ENCODE data around the gene MYO1D.
"Not testable (repeated sequence)": the region's sequence is repeated elsewhere in the genome, so short reads cannot be mapped to it uniquely, and the experiment has no call there.

MYO1D gene

DNA sequence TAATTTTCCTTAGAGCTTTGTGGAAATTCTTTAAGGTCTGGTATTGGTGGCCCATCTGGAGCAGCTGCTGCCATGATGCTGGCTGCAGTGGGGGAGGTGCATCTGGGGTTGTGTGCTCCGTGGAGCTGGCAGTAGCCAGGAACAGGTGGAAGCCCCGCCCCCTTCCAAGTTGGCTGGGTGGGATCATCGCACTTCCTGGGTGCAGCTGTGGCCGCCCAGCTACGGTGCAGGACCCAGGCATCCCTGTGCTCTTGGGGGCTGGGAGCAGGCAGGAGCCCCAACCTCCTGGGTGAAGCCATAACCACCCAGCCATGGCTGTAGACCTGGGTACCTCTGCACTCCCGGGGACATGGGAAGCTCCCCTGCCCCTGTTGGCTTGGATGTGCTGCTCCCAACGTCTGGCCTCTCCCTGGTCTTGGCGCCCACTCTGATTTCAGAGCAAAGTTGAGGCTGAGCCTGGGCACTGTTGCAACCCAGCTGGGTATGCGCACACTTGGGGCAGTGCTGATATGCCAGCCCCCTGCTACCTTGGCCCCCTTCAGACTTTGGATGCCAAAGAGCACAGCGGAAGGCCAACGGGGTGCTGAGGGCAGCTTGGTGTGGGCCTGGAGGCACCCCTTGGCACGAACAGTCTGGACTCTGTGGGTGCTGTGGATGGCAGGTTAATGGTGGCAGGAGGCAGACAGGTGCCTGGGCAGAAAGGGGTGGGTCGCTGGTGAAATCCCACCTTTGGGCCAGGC, 145.2 kb downstream of the MYO1D start:
- DNase-seq (ENCODE audit: low spot score): no peak

- DNase-seq (ENCODE audit: low spot score): no peak
Observed at GRCh38 chr17:32727681-32728080, 149.2 kb downstream of the MYO1D start.

DNA sequence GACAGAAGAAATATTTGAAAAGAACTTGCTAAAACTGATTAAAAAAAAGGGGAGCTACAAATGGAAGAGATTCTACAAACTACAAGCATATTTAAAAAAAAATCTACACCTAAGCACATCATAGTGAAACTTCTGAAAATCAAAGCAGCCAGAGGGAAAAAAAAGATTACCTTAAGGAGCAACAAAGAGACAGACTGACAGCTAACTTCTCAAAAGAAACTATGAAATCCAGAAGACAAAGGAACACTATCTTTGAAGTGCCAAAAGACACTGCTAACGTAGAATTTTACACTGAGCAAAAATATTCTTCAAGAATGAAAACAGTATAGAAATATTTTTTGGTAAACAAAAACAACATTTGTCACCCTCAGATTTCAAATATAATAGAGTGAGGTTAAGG, 151.2 kb downstream of the MYO1D start:
- DNase-seq (ENCODE audit: low spot score): no peak

GRCh38 chr17:32723310-32723955, 153.5 kb downstream of the MYO1D start:
- DNase-seq (ENCODE audit: low spot score): no peak

GRCh38 chr17:32722733-32723132, 154.2 kb downstream of the MYO1D start:
- DNase-seq (ENCODE audit: low spot score): no peak

- DNase-seq (ENCODE audit: low spot score): no peak
Observed at GRCh38 chr17:32720671-32721070, 156.3 kb downstream of the MYO1D start.

GRCh38 chr17:32719689-32720088, 157.2 kb downstream of the MYO1D start:
- no peak for DNase-seq (ENCODE audit: low spot score)

DNA sequence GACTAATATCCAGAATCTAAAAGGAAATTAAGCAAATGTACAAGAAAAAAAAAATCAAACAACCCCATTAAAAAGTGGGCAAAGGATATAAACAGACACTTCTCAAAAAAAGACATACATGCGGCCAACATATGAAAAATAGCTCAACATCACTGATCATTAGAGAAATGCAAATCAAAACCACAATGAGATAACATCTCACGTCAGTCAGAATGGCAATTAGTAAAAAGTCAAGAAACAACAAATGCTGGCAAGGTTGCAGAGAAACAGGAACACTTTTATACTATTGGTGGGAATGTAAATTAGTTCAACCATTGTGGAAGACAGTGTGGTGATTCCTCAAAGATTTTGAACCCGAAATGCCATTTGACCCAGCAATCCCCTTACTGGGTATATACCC, 162.0 kb downstream of the MYO1D start:
- not testable (repeated sequence) for DNase-seq (ENCODE audit: low spot score)

- DNase-seq (ENCODE audit: low spot score): not testable (repeated sequence)
Observed at GRCh38 chr17:32714206-32714605, 162.7 kb downstream of the MYO1D start.

- DNase-seq (ENCODE audit: low spot score): no peak
Observed at GRCh38 chr17:32713081-32713480, 163.8 kb downstream of the MYO1D start.

DNA sequence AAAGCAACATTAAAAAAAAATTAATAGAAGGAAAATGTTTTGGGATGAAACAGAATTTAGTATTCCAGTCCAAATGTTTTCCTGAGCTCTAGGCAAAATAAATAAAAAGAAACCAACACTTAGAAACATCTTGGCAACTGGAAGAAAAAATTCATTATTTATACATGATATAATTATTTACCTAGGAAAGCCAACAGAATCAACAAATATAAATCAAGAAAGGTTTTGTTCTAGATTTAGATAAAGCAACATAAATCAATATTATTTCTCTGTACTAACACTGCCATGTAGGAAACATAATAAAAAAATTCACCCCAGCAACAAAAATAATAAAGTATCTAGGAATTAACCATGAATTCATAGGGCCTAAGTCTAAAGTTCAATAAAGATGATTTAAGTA, 167.4 kb downstream of the MYO1D start:
- no peak for DNase-seq (ENCODE audit: low spot score)

- no peak for DNase-seq (ENCODE audit: low spot score)
Observed at GRCh38 chr17:32701871-32702270, 175.1 kb downstream of the MYO1D start.

- no peak for DNase-seq (ENCODE audit: low spot score)
Observed at GRCh38 chr17:32699247-32699646, 177.7 kb downstream of the MYO1D start.

DNA sequence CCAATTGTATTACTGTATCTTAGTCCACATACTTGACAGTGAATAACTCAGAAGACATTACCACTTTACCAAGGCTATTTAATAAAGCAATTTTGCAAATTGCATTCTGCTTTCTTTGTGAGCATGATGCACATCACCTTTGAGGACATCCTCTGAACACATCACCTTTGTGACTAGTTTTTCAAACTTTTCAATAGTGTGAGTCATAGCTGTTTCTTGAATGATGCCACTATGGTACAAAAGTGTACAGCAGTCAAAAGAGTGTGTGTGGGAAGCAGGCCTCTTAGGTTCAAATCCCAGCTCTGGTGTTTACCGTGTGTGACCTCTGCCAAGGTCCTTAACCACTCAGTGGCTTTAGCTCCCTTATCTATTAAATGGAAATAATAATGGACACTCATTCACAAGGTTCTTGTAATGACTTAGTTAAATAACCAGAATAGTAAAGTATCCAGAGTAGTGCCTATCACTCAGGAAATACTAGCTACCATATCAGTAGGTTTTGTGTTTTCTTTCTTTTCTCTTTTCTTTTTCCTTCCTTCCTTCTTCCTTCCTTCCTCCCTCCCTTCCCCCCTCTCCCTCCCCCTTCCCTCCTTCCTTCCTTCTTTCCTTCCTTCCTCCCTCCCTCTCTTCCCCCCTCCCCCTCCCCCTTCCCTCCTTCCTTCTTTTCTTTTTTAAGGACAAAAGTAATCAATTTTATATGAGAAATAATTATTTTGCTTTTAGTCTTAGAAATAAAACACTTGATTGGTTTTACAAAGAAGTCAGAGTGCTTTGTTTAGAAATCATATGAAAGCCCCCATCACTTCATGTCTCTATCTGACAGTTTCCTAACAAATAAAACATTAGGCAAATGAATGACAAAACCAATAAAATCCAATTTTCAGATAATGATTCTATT, 178.9 kb downstream of the MYO1D start:
- DNase-seq (ENCODE audit: low spot score): no peak

DNA sequence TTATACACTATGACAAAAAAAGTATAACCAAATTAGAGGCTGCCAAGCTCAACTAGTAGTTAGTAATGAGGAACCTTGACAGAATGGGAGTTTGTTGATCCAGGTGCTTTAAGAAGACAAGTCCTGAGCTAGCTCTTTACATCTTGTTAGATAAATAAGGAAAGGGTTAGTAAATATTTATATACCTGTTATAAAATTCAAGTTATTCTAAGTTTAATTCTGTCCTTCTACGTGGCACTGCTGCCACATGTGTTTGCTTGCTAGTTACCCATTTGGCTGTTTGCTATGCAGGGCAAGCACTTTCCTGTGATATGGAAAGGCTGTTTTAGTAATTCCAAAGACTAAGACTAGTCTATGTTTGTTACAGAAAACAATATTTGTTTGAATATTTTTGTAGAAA, 180.5 kb downstream of the MYO1D start:
- DNase-seq (ENCODE audit: low spot score): no peak

GRCh38 chr17:32695864-32696263, 181.1 kb downstream of the MYO1D start:
- no peak for DNase-seq (ENCODE audit: low spot score)

DNA sequence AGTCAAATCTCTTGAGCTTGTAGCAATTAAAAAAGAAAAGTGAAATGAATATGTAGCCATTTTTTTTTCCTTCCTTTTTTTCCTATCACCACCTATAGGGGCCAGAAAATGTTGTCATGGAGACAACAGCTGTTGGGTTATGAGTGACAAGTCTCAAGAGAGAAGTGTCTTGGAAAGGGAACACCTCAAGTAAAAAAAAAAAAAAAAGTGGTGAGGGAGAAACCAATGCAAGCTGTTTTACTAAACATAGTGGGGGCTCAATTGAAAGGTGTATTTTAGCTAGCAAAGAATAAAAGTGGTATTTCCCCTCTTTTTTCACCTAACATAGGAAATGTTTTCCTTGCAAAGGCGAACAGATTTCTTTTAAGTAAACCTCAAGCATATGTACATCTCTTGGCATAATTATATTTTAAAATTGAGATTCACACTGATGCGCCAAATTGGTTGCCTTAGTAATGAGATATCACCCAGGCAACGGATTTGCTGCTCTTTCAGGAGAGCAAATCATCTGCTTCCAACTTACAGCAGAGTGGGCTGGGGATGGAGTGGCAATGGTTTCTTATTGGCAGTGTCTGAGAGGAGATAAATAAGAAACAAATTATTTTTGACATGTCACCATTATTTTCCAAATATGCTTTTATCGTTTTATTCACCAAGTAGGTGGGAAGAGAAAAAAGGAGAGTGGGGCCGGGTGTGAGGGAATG, 183.6 kb downstream of the MYO1D start:
- DNase-seq (ENCODE audit: low spot score): no peak

GRCh38 chr17:32692179-32692578, 184.7 kb downstream of the MYO1D start:
- no peak for DNase-seq (ENCODE audit: low spot score)

DNA sequence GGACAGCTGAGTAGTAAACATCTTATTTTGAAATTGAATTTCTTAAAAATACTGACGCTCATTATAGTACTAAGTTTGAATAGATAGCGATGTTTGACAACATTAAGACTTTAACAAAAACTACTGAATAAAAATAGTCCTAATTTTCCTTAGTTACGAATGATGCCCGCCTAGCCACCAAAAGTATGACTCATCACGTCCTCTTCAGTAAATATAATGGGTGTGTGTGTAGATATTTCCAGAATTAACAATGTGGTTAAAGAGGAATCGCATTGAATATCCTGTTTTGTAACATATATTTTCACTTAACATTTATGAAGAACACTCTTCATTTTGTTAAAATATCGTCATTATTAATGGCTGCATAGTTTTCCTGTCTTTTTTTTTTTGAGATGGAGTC, 187.6 kb downstream of the MYO1D start:
- no peak for DNase-seq (ENCODE audit: low spot score)

DNA sequence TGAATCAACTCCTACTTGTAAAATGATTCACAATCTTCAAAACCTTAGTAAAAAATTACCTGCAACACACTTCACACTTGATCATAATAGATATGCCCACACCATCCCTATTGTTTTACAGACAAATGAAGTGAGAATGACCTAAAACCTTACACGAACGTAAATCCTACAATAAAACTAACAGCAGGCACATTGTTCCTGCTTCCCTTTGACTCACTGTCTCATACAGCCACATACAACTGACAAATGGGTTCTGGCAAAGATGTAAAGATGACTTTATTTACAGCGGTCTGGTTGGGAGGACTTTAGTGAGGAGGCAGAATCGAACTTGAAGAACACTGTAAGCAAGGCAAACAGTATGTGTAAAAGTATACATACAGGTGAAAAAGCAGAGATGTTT, 188.7 kb downstream of the MYO1D start:
- DNase-seq (ENCODE audit: low spot score): no peak

GRCh38 chr17:32684087-32684958, 192.6 kb downstream of the MYO1D start:
- DNase-seq (ENCODE audit: low spot score): no peak
